Islet precursor cell (in vitro differentiated cells): Measurements from ENCODE around the gene C2CD2.
"Not testable (repeated sequence)": the region's sequence is repeated elsewhere in the genome, so short reads cannot be mapped to it uniquely, and the experiment has no call there.

Experiments
- DNase-seq: peaks from one replicate; pipeline ENCODE4 v3.0.0-alpha.2; 2018

The C2CD2 gene

DNA sequence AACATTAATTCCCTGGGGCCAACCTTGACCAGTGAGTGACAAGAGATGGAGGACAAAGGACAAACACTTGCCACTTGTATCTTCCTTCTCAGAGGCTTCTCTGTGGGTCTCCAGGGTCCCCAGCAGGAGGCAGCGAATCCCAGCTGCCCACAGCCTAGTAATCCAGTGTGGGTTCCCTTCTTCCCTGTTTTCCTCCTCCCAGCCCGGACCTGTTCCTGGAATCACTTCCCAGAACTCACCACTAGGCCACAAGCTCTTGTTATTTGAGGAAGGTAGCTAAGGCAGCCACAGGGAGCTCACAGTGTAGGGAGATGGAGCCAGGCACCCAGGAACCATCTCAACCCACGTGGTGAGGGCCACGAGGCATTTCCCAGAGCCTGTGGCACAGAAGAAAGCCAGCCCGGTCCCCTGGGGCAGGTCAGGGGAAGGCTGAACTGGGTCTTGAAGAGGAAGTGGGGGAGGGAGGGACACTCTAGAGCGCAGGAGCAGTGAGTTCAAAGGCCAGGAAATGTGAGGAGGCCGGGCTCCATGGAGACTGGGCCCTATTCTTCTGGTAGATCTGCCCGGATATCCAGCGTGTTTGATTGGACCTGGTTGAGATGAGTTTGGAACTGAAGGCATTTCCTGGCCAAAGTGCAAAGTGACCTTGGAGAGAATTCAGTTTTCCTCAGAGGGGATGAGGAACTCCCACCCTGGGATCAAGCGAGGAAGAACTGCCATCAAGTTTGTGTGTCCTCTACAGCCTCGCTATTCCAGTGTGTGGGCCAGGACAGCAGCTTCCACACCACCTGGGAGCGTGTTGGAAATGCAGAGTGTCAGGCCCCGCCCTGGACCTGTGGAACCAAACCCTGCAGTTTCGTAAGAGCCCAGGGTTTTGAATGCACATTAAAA, 20.3 kb upstream of the C2CD2 start:
- peak; percentile 59 for DNase-seq

DNA sequence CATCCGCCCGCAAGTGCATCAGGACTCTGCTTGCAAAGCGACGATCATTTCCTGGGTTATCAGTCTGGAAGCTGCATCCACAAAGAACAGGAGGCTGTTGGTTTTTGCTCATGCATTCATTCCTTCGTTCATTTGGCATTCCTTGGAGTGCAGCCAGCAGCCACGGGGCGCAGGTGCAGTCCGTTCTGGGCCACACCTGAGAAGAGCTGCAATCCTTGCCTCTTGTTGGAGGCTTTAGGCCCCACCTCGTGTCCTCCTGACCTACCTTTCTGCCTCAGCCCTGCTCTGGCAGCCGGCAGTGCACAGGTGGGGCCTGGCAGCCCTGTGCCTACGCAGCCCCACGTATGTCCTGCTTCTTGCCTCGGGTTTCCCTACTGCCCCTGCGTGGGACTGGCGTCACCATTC, 19.6 kb upstream of the C2CD2 start:
- no peak for DNase-seq

DNA sequence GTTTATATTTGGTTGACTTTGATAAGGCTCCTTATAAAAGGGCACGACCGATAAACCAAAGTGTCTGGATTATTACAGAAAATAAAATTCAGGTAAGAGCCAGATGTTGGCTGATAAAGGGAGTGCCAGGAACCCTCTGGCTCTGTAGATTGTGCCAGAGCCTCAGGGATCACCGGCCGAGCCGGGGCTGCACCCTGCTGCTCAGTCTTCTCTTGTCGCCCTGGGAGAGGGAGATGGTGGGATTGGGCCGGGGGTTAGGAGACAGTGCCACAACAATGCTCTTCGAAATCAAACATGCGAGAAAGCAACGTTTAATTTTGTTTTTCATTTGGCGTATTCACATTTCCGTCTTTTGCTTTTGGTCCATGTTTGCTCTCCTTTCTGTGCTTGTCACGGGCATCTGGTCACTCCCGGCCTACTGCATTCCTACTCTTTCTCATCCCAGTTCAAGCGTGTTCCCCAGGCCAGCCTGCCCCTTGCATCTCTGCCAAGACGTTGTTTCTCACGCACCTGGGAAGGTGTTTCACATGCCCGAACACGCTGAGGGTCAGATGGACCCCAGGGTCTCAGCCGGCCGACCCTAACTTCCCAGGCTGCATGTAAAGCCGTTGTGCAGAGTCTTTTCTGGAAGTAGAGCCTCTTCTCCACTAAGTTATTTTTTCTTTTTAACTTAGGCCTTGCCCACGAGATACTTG, 18.8 kb upstream of the C2CD2 start:
- no peak for DNase-seq

DNA sequence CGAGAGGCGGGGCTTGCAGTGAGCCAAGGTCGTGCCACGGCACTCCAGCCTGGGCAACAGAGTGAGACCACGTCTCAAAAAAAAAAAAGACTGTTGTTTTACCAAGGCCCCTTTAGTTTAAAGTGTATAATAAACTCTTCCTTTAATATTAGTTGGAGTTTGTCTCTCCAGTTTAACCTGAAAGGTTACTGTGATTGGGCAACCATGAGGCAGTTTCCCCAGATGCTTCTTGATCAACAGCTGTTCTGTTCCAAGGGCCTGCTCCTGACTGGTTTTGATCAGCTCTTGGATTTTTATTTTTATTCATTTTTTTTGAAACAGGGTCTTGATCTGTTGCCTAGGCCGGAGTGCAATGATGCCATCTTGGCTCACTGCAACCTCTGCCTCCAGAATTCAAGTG, 18.1 kb upstream of the C2CD2 start:
- no peak for DNase-seq

DNA sequence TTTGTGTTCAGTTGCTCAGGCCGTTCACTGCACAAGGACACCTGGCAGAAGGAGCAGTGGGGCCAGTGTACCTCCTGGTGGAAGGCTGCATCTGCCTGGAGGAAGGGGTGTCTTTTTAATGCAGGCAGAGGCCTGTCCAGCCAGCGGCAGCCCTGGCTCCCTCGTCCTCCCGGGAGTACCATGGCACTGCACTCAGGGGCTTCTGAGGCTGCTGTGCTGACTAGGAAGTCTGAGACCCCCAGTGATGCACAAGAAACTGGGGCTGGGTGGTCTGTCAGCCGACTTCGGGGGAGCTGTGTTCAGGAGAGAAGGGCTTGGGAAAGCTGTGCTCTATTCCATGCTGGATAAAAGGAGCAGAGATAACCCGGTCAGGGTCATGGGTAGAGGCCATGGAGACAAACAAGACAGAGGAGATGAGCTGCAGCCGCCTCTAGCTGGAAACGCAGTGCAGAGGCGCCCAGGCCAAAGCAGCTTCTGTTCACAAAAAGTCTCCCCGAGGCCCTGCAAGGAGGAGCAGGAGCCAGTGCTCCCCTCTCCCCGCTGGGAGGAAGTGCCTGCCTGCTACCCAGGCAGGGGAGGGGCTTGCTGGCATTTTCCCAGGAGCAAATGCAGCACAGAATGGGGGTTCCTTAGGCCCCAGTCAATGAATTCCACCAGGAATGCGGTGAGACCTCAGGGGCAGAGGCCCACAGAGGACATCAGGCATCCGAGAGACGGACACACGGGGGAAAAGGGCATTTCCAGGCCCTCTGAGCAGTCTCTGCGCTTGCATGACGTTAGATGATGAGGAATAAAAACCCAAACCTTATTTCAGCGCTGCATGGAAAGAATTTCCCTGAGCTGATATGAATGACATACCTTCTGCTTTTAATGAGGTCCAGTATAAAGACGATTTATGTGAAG, 17.2 kb upstream of the C2CD2 start:
- peak; percentile 40 for DNase-seq

DNA sequence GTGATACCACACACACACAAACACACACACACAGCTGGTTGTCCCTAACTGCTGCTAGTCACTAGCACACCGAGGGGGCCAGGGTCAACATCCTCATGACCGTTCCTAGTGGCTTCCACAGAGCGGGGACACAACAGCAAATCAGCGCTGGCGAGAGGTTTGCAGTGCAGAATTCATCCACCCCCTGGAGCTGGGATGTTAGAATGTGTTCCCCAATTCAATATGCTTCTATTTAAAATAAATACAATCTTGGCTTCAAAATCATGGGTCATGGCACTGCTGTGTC, 16.2 kb upstream of the C2CD2 start:
- peak; percentile 39 for DNase-seq

DNA sequence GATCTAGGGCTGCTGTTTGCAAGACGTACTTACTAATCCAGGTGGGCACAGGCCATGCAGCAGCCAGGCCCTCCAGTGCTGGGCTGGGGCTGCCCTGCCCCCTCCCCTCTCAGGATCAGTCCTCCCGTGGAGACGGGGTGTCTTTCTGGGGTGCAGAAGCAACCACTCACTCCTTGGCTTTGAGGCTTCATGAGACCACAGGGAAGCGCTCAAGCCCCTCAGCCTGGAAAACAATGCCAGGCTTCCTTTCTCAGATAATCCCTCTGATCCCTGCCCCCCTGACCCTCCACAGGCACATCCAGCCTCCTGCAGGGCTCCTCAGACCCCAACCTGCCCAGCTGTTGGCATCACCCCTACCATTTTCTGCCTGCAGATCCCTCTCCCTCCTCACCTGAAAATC, 13.9 kb upstream of the C2CD2 start:
- DNase-seq = no peak

DNA sequence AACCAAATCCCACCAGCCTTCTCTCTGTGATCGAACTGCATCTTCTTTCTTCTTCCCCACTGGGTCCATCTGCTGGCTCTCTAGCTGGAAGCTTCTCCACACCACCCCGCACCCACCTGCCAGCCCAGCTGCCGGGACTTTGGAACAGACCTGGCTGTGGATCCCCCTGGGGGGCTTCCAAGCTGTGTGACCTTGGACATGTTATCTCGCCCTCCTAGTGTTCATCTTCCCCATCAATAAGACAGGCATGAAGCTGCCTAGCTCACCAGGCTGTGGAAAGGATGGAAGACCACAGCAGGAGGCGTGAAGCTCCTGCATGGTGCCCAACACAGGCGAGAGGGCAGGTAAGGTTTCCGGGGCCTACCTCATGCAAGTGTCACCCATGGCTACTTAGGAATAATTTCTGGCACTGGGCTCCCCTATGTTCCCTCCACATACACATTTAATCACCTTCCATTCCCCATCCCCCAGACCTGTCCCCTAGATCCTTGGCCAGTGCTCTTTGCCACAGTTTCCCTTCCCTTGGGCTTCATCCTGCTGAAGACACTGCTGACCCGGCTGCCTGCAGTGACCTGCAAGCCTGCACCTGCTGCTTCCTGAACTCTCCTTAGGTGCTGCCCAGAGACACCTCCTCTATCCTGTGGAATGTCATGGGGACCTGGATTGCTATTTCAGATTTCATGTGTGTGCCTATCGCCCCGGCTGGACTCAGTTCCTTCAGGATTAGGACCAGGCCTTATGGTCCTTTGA, 13.2 kb upstream of the C2CD2 start:
- no peak for DNase-seq

DNA sequence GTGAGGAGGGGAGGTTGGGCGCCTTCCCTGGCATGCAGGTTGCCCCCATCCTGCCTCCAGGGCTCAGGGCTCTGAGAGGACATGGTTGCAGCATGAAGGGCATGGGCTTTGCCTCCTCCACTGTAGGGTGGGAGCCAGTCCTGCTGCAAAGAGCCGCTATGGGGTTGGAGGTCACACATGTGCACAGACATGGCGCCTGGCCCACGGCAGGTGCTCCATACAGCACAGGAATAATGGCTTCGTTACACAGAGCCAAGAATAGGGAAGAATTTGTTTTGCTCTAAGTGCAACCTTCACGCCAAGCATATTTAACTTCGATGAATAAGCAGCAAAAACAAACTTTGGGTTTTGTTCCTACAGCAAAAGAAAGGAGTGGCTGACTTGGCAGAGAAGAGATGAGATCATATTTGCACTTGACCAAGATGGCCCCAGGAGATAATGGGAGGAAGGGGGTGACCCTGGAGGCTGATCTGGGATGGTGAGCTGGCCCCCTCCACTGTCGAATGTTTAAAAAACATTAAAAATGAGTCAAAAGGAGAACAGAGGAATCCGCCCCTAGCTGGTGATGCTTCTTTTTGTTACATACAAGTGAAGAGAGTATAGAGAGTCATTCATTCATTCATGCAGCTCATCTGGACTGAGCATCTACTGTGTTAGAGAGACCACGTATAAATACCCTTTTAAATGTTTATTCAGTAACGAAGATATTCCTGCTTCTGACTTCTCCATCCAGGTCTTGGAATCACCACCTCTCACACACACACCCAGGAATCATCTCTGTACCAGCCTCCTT, 12.4 kb upstream of the C2CD2 start:
- DNase-seq = no peak

DNA sequence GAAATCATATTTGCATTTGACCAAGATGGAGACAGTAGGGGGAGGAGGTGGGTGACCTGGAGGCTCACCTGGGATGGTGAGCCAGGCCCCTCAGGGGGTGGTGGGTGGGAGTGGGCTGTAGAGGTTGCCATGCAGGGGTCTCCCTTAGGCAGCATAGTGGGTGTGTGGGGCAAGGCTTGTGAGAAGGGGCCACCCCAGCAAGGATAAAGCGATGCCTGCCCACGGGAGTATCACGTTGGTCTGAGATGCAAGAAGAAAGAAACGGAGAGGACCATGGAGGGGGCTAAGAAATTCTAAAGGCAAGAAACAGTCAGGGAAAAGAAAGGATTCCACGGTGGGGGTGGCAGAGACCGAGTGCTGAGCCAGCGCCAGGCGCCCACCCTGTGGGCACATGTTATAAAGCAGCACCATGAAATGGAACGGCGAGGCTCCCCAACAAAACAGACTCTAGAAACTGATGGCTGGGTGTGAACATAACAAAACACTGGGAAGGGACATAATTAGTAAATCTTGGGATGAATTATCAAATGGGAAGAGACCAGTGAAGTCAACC, 11.7 kb upstream of the C2CD2 start:
- DNase-seq = no peak

DNA sequence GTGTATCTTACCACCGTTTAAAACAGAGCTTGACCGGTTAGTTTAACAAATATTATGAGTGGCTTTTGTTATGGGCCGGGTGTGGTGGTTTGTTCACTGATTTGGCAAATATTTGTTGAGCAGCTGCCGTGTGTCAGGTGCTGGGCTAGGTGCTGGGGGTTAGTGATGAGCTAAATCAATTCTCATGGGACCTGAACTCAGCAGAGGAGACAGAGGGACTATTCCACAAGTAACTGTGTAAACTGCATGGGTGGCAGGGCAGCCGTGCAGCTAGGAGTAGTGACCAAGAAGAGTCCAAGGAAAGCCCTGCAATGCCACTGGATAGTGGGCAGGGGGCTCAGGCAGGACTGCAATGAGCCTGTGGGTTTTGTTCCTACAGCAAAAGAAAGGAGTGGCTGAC, 11.2 kb upstream of the C2CD2 start:
- DNase-seq = peak; percentile 37

DNA sequence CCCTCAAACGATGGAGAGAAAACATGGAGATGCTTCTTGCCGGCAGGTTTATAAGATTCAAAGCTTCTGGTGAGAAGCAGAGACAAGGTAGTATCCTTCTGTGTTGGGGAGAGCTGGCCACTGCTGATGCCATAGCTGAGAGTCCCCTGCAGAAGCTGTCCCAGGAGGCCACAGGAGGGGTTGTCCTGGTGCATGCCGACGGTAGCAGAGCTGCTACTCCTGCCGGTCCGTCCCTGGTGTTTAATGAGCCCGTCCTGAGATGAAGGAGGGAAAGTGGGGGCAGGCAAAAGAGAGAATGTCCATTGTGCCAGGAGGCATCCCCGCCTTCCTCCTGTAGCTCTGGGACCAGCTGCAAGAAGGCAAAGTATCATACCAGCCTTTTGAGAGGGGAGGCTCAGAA, 10.4 kb upstream of the C2CD2 start:
- peak; percentile 31 for DNase-seq

DNA sequence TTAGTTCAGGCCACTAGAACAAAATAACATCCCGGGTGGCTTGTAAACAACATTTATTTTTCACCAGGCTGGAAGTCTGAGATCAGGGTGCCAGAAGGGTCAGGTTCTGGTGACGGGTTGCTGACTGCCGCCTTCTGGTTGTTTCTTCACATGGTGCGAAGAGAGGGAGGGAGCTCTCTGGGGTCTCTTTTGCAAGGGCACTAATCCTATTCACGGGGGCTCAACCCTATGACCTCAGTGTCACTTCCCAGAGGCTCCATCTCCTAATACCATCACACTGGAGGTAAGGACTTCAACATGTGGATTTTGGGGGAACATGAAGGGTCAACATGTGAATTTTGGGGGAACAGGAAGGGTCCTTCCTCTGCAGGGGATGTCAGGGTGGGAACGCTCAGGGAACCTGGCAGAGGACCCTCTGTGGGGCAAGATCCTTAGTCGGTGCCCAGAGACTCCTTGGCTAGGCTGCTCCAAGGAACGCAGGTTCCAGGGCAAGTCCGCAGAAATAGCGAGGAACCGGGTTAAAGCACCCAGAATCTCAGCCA, 8.7 kb upstream of the C2CD2 start:
- peak; percentile 33 for DNase-seq

DNA sequence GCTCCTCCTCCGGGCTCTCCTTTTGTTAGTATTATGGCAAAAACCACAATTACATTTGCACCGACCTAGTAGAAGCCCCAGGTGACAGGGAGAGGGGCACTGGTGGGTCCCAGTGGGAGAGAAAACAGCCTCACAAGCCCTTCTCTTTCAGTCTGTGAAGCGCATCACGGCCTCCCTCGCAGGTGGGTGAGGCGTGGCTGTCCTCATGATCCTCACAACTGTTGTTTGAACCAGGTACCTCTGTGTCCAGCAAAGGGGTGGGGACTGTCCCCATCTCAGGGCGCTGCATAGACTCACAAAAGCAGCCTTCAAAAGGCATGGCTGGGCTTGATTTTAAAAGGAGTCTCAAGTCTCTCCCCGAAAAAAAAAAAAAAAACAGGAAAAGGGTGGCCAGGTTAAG, 7.9 kb upstream of the C2CD2 start:
- no peak for DNase-seq

DNA sequence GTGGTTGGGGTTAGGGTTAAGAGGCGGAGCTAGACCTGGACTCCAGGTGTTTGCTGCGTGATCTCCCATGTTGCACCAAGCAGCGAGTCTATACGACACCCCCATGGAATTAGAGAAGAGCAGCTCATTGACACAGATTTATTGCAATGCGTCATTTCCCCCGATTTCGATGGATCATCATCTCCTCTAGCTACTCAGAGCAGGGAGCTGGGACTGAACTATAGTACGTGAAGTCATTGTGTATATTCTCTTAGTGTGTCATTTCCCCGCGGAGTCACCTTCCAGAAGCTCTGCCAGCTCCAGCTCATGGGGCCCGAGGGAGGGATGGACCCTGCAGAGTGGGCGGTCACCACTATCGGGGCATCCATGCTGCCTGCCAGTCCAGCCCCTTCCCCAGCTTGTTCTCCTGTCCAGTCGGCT, 7.5 kb upstream of the C2CD2 start:
- DNase-seq = peak; percentile 45

DNA sequence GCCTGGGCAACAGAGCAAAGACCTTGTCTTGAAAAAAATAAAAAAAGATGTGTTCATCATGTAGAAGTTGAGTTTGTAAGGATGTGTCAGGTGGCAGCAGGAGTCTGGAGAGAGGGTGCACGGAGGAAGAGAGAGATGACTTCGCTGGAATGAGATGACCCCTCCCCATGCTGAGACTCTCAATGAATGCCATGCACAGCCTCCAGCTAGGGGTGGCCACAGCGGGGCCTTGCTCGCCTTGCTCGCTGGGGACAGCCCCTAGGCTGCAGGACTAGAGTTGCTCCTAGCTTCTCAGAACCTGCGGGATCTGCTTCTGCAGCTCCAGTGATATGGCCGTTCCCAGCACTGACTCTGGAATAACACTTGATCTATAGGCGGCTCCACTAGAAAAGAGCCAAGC, 6.6 kb upstream of the C2CD2 start:
- DNase-seq = peak; percentile 49

DNA sequence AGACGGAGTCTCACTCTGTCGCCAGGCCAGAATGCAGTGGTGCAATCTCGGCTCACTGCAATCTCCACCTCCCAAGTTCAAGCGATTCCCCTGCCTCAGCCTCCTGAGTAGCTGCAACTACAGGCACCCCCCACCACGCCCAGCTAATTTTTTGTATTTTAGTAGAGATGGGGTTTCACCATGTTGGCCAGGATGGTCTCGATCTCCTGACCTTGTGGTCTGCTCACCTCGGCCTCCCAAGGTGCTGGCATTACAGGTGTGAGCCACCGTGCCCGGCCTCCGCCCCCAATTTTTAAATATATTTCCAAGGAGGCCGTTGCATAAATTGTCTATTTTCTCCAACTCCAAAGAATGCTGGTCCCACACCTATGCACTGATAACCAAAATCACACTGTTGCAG, 5.9 kb upstream of the C2CD2 start:
- not testable (repeated sequence) for DNase-seq

DNA sequence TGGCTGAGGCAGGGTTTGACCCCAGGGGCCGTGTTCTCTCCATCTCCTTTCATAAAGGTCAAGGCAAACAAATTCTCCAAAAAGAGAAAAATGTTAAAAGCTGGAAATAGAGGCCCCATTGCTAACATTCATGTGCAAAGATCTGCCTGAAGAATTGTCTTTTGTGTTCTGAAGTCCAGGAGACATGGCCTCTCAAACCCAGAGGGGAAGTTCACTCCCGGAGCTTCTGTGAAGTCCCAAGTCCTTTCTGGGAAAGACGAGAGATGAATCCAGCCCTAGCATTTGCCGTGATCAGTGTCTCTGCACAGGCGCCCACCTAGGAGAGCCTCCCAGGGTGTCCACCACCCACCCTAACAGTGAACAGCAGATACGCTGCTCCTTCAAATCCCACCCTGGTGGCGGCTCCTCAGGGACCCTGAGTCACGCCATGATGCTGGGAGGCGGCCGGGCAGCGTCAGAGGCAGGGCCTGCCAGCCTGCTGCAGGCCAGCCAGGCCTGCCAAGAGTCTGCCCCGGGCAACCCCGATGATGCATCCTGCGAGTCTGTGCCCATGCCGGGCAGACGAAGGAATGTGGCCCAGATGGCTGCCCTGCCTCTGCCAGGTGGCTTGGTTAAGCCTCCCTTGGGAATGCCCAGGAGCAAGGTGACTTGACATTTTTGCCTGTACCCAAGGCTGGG, 5.2 kb upstream of the C2CD2 start:
- peak; percentile 48 for DNase-seq

DNA sequence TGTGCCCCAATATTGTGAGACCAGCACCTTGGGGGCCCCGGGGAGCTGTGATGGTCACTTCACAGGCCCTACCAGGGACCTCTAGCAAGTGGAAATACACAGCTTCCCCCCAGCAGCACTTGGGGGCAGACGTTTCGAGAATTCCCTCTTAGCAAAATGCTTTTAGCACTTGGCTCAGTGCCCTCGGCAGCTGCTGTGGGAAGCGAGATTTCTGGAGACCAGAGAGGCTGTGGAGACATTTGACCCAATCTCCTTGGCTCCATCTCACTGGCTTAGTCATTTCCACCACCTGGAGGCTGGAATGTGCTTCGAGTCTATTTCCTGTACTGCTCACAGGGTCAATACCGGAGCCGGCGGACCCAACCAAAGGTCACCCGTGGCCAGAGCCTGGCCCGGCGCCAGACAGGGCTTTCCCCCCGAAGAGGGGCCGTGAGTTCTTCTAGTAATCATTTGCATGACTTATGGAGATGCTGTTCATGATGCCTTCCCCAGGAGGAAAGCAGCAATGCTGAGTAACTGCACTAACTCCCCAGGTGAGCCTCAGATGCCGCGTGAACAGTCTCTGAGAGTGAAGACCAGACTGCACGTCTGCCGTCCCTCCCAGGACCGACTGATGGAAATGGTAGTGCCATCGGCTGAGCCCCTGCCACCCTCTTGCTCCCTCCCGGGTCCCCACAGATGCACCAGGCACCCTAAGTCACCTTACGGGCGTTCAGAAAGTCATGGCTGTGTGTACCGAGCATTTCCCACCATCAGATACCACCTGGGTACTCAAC, 4.4 kb upstream of the C2CD2 start:
- DNase-seq = peak; percentile 83
